Ascending aorta (tissue), 2 donors: ENCODE results near the gene PTGES2. TPM values are rescaled to one million over a fixed set of nuclear protein-coding genes. Genes with fewer than 3 reads are reported as not detected.
A peak's percentile ranks its signal among the peaks of the same experiment; 100 is the strongest.

Source experiments
- DNase-seq, 2 donors: peaks; one replicate each; pipeline ENCODE4 v3.0.0-alpha.2; 2019; ENCODE audit warnings: low spot score in 2 of 2
- H3K27ac ChIP-seq, 2 donors: fragments of 200-600 bp; sonication (generic); one replicate each; pipeline ENCODE4 v1.5.1; 2016 to 2017; ENCODE audit warnings: mild to moderate bottlenecking in 1 of 2
- H3K27me3 ChIP-seq: fragments of 200-600 bp; sonication (generic); one replicate; pipeline ENCODE4 v1.5.1; 2017
- H3K36me3 ChIP-seq, 2 donors: fragments of 200-600 bp; sonication (generic); one replicate each; pipeline ENCODE4 v1.5.1; 2016
- H3K4me1 ChIP-seq, 2 donors: fragments of 200-600 bp; sonication (generic); one replicate each; pipeline ENCODE4 v1.5.1; 2016 to 2017; ENCODE audit warnings: mild to moderate bottlenecking in 1 of 2
- H3K4me3 ChIP-seq, 2 donors: fragments of 200-600 bp; sonication (generic); one replicate each; pipeline ENCODE4 v1.5.1; 2016 to 2017; ENCODE audit warnings: mild to moderate bottlenecking in 1 of 2
- H3K9me3 ChIP-seq, 2 donors: fragments of 200-600 bp; sonication (generic); one replicate each; pipeline ENCODE4 v1.5.1; 2016
- CTCF ChIP-seq, 3 experiments: fragments of 200-600 bp in 2 of 3; fragments of 450-650 bp in 1 of 3; sonication (generic) in 2 of 3; IDR thresholded peaks; one replicate each; pipeline ENCODE4 v1.5.1; 2016 to 2019; ENCODE audit warnings: antibody characterized with exemption in 3 of 3, mild to moderate bottlenecking in 1 of 3, moderate library complexity in 1 of 3
- intact Hi-C: fragments of 100-400 bp; cut with DNase I; formaldehyde crosslinking; loops from one replicate; pipeline ENCODE4 v1.15.1; 2023
- total RNA-seq: library from RNA; depleted of rRNA; stranded (reverse); fragments of >200 nt; gene quantifications from one replicate; pipeline ENCODE4 v1.1.0, GENCODE V29; 2016

The PTGES2 gene
- total RNA-seq, 1 donor from 2014 or later = 97.2 TPM

DNA sequence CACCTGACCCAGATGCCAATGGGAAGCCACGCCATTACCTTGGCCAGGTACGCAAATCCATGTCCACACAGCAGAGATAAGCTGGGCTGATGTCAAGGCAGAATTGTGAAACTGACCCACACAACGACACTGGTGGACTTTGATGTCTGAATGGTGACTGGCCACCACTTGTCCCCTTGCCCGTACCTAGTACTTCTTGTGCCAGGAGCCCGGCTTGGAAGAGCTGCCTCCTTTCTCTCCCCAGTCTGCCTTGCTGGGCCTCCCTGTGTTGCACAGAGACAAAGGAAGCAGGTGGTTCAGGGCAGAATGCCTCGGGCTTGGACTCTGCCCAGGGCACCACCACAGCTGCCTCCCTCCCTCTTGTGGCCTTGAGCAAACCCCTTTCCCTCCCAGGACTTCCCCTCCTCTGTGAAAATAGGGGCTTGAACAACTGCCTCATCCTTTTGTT is 23.3 kb downstream of the PTGES2 start:
- peaks cover 16 to 23% of the 10 kb centered on the region in 2 donors for H3K4me1 ChIP-seq
- no peaks in the 10 kb centered on the region for H3K27me3 ChIP-seq
- intact Hi-C loops = no loop called here
- DNase-seq = no peak
- TF ChIP-seq CTCF (IDR thresholded peaks at IDR 0.05) = no peak
- H3K9me3 ChIP-seq = no peaks in the 10 kb centered on the region
- H3K36me3 ChIP-seq = peaks cover 67 to 83% of the 10 kb centered on the region in 2 donors
- H3K27ac ChIP-seq = no peak overlapping the region
- no peak overlapping the region for H3K4me3 ChIP-seq

DNA sequence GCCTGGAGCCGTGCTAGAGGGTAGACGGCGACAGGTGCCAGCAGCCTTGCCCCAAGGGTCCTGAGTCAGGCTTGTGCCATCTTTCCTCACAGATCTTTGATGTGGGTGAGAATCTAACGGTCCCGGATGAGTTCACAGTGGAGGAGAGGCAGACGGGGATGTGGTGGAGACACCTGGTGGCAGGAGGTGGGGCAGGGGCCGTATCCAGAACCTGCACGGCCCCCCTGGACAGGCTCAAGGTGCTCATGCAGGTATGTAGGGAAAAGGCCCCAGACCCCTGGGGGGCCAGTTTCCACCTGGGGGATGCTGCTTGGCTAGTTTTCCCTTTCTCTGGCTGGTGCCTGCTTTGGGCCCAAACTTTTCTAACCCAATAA is 24.0 kb downstream of the PTGES2 start:
- peaks cover 20 to 27% of the 10 kb centered on the region in 2 donors for H3K4me1 ChIP-seq
- no peak for DNase-seq
- H3K27ac ChIP-seq = no peak overlapping the region
- intact Hi-C loops = no loop called here
- H3K27me3 ChIP-seq = no peaks in the 10 kb centered on the region
- no peak for TF ChIP-seq CTCF (IDR thresholded peaks at IDR 0.05)
- H3K4me3 ChIP-seq = no peak overlapping the region
- H3K36me3 ChIP-seq = peaks cover 67 to 77% of the 10 kb centered on the region in 2 donors
- H3K9me3 ChIP-seq = no peaks in the 10 kb centered on the region

- intact Hi-C loops = no loop called here
- DNase-seq = no peak
- no peak overlapping the region for H3K27ac ChIP-seq
- no peak for TF ChIP-seq CTCF (IDR thresholded peaks at IDR 0.05)
- no peak overlapping the region for H3K4me3 ChIP-seq
- H3K4me1 ChIP-seq = peaks cover 20 to 27% of the 10 kb centered on the region in 2 donors
- no peaks in the 10 kb centered on the region for H3K9me3 ChIP-seq
- H3K27me3 ChIP-seq = no peaks in the 10 kb centered on the region
- H3K36me3 ChIP-seq = peaks cover 62 to 72% of the 10 kb centered on the region in 2 donors
Observed at GRCh38 chr9:128102861-128103588, 24.5 kb downstream of the PTGES2 start.

DNA sequence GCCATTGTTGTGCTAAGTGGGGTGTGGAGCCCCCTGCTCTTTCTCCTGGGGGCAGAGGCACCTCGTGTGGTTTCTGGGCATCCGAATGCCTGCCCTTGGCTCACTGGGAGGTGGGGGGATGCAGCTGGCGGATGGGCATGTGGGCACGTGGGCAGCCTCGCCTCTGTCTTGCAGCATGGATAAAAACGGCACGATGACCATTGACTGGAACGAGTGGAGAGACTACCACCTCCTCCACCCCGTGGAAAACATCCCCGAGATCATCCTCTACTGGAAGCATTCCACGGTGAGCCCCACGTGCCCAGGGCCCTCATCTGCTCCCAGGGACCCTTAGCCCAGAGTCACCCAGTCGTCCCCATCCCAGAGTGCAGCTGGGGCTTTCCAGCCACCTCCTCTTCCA is 25.3 kb downstream of the PTGES2 start:
- no peaks in the 10 kb centered on the region for H3K9me3 ChIP-seq
- no peak overlapping the region for H3K4me3 ChIP-seq
- peaks cover 53 to 64% of the 10 kb centered on the region in 2 donors for H3K36me3 ChIP-seq
- no peaks in the 10 kb centered on the region for H3K27me3 ChIP-seq
- no peak for TF ChIP-seq CTCF (IDR thresholded peaks at IDR 0.05)
- H3K27ac ChIP-seq = no peak overlapping the region
- intact Hi-C loops = no loop called here
- DNase-seq = no peak
- H3K4me1 ChIP-seq = peaks cover 26 to 35% of the 10 kb centered on the region in 2 donors

DNA sequence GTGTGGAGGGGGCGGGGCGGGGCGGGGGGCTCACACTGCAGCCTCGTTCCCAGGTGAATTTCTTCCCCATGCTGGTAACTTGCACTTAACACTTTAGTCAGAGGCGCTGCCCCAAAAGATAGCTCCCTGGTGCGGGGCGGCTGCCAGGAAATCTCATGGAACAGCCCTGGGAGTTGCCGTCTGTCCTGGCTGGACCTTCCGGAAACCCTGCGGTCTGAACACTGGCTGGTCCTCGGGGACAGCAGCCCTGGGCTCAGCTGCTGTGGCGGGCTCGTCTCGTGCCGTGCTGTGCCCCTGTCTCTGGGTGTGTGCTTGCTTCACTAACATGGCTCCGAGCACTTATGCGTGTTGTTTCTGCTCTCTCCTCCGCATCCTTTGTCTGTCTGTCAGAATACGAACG is 25.8 kb downstream of the PTGES2 start:
- H3K27ac ChIP-seq = peak overlapping the region in 1 of 2 donors; percentile 14
- H3K4me3 ChIP-seq = no peak overlapping the region
- H3K27me3 ChIP-seq = no peaks in the 10 kb centered on the region
- no peak for TF ChIP-seq CTCF (IDR thresholded peaks at IDR 0.05)
- intact Hi-C loops = no loop called here
- H3K36me3 ChIP-seq = peaks cover 48 to 59% of the 10 kb centered on the region in 2 donors
- peaks cover 26 to 36% of the 10 kb centered on the region in 2 donors for H3K4me1 ChIP-seq
- no peaks in the 10 kb centered on the region for H3K9me3 ChIP-seq
- DNase-seq = no peak
